HepG2 (cell line): ENCODE data around the gene PHRF1. TPM values are rescaled to one million over a fixed set of nuclear protein-coding genes. Genes with fewer than 3 reads are reported as not detected.

Source experiments
- BATF2 ChIP-seq: sonication (generic); formaldehyde crosslinking; IDR thresholded peaks from 2 replicates; pipeline ENCODE4 v1.8.0; 2022; ENCODE audit warnings: mild to moderate bottlenecking, missing genetic modification reagents, moderate library complexity
- CEBPG ChIP-seq: IDR thresholded peaks from 2 replicates; pipeline ENCODE4 v1.6.1; 2016
- CHCHD3 ChIP-seq: sonication (generic); formaldehyde crosslinking; IDR thresholded peaks from 2 replicates; pipeline ENCODE4 v1.8.0; 2022; ENCODE audit warnings: mild to moderate bottlenecking, missing genetic modification reagents, moderate library complexity
- HCFC1 ChIP-seq: fragments of 150-350 bp; IDR thresholded peaks from 2 replicates; pipeline ENCODE4 v1.6.1; 2014; ENCODE audit warnings: low read depth, low read length
- IKZF1 ChIP-seq: fragments of 450-650 bp; IDR thresholded peaks from 2 replicates; pipeline ENCODE4 v1.7.1; 2016
- PAX8 ChIP-seq: sonication (generic); formaldehyde crosslinking; IDR thresholded peaks from 2 replicates; pipeline ENCODE4 v1.8.0; 2022; ENCODE audit warnings: mild to moderate bottlenecking, missing genetic modification reagents, borderline replicate concordance
- RELA ChIP-seq: sonication (generic); formaldehyde crosslinking; IDR thresholded peaks from 2 replicates; pipeline ENCODE4 v1.4.0; 2020; ENCODE audit warnings: missing genetic modification reagents
- RFXAP ChIP-seq: sonication (generic); formaldehyde crosslinking; IDR thresholded peaks from 2 replicates; pipeline ENCODE4 v1.4.0; 2020; ENCODE audit warnings: missing genetic modification reagents, borderline replicate concordance
- SOX13 ChIP-seq, 3 experiments: fragments of 450-650 bp in 1 of 3; sonication (generic) in 1 of 3; formaldehyde crosslinking in 1 of 3; IDR thresholded peaks in 2 of 3; conservative IDR thresholded peaks in 1 of 3; 2 replicates each; pipeline versions ENCODE4 v1.5.0 to v1.6.1; 2016 to 2020; ENCODE audit warnings: antibody characterized with exemption in 1 of 3, mild to moderate bottlenecking in 1 of 3, missing compliant biosample characterization in 1 of 3, missing genetic modification reagents in 1 of 3, moderate library complexity in 1 of 3
- SRF ChIP-seq: IDR thresholded peaks from 2 replicates; pipeline ENCODE4 v1.6.1; 2011; ENCODE audit warnings: mild to moderate bottlenecking, low read depth, low read length, moderate library complexity
- THAP11 ChIP-seq: IDR thresholded peaks from 2 replicates; pipeline ENCODE4 v1.6.1; 2016; ENCODE audit warnings: missing biosample characterization, missing genetic modification reagents
- ZBTB7B ChIP-seq: sonication (generic); formaldehyde crosslinking; IDR thresholded peaks from 2 replicates; pipeline ENCODE4 v1.4.0; 2020; ENCODE audit warnings: missing genetic modification reagents
- ZGPAT ChIP-seq: IDR thresholded peaks from 2 replicates; pipeline ENCODE4 v1.6.1; 2016; ENCODE audit warnings: mild to moderate bottlenecking
- ZNF124 ChIP-seq: sonication (generic); formaldehyde crosslinking; IDR thresholded peaks from 2 replicates; pipeline ENCODE4 v1.4.0; 2020; ENCODE audit warnings: missing genetic modification reagents
- ZNF292 ChIP-seq: sonication (generic); formaldehyde crosslinking; IDR thresholded peaks from 2 replicates; pipeline ENCODE4 v1.8.1; 2022; ENCODE audit warnings: mild to moderate bottlenecking, low read depth, missing genetic modification reagents, borderline replicate concordance
- ZNF343 ChIP-seq: sonication (generic); formaldehyde crosslinking; IDR thresholded peaks from 2 replicates; pipeline ENCODE4 v1.4.0; 2020; ENCODE audit warnings: mild to moderate bottlenecking, missing genetic modification reagents
- polyA plus RNA-seq, 8 experiments: library from polyadenylated mRNA; depleted of rRNA in 3 of 8; stranded (reverse) in 7 of 8; unstranded in 1 of 8; fragments of >200 nt; fragmentation: Illumina TruSeq in 4 of 8; extraction: Trizol in 4 of 8; gene quantifications; 2 replicates each; pipeline versions ENCODE4 v1.2.1 to v1.2.3, GENCODE V29; 2011 to 2016; ENCODE audit warnings: low read depth in 4 of 8, missing spikeins in 1 of 8, mixed read lengths in 1 of 8; ENCODE audit not compliant: insufficient read depth in 1 of 8
- total RNA-seq, 5 experiments: library from RNA; depleted of rRNA; stranded (reverse); fragments of >200 nt; fragmentation: Illumina TruSeq; extraction: Trizol; gene quantifications; 2 replicates each; pipeline ENCODE4 v1.2.3, GENCODE V29; 2016; ENCODE audit warnings: low read depth in 1 of 5
- TF ChIP-seq, protein P1 (sequence below): sonication (generic); formaldehyde crosslinking; IDR thresholded peaks from 2 replicates; pipeline ENCODE4 v1.9.0; 2021; ENCODE audit warnings: missing genetic modification reagents, mild to moderate bottlenecking, borderline replicate concordance
- TF ChIP-seq, protein P2 (sequence below): sonication (generic); formaldehyde crosslinking; conservative IDR thresholded peaks from 2 replicates; pipeline ENCODE4 v1.4.0; 2020; ENCODE audit warnings: mild to moderate bottlenecking, missing genetic modification reagents, moderate library complexity
- TF ChIP-seq, protein P3 (sequence below): sonication (generic); formaldehyde crosslinking; IDR thresholded peaks from 2 replicates; pipeline ENCODE4 v1.5.0; 2020; ENCODE audit warnings: mild to moderate bottlenecking, missing genetic modification reagents

Gene PHRF1
- total and polyA plus RNA-seq, 2 of the 13 experiments (the other 11 are each of a cell fraction or from before 2014, with no cell fraction given) = 8.2 to 16.7 TPM

- TF ChIP-seq, protein P1, sequence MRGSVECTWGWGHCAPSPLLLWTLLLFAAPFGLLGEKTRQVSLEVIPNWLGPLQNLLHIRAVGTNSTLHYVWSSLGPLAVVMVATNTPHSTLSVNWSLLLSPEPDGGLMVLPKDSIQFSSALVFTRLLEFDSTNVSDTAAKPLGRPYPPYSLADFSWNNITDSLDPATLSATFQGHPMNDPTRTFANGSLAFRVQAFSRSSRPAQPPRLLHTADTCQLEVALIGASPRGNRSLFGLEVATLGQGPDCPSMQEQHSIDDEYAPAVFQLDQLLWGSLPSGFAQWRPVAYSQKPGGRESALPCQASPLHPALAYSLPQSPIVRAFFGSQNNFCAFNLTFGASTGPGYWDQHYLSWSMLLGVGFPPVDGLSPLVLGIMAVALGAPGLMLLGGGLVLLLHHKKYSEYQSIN (CRISPR knock-in tag) = no peak
- 0 out of 2 replicates have a peak, but pooled peaks have one; percentile 10 for TF ChIP-seq ZNF343
- no peak for TF ChIP-seq SRF
- 0 out of 2 replicates have a peak, but pooled peaks have one; percentile 55 for TF ChIP-seq CHCHD3
- no peak for TF ChIP-seq IKZF1
- no peak for TF ChIP-seq ZNF124 (CRISPR knock-in tag)
- TF ChIP-seq HCFC1 = no peak
- TF ChIP-seq, protein P2, sequence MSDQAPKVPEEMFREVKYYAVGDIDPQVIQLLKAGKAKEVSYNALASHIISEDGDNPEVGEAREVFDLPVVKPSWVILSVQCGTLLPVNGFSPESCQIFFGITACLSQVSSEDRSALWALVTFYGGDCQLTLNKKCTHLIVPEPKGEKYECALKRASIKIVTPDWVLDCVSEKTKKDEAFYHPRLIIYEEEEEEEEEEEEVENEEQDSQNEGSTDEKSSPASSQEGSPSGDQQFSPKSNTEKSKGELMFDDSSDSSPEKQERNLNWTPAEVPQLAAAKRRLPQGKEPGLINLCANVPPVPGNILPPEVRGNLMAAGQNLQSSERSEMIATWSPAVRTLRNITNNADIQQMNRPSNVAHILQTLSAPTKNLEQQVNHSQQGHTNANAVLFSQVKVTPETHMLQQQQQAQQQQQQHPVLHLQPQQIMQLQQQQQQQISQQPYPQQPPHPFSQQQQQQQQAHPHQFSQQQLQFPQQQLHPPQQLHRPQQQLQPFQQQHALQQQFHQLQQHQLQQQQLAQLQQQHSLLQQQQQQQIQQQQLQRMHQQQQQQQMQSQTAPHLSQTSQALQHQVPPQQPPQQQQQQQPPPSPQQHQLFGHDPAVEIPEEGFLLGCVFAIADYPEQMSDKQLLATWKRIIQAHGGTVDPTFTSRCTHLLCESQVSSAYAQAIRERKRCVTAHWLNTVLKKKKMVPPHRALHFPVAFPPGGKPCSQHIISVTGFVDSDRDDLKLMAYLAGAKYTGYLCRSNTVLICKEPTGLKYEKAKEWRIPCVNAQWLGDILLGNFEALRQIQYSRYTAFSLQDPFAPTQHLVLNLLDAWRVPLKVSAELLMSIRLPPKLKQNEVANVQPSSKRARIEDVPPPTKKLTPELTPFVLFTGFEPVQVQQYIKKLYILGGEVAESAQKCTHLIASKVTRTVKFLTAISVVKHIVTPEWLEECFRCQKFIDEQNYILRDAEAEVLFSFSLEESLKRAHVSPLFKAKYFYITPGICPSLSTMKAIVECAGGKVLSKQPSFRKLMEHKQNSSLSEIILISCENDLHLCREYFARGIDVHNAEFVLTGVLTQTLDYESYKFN = no peak
- TF ChIP-seq CEBPG (CRISPR knock-in tag) = no peak
- TF ChIP-seq ZGPAT (CRISPR knock-in tag) = no peak
- 0 out of 2 replicates have a peak, but pooled peaks have one; percentile 42 for TF ChIP-seq ZBTB7B (CRISPR knock-in tag)
- TF ChIP-seq RELA (CRISPR knock-in tag) = no peak
- no peak for TF ChIP-seq RFXAP
- TF ChIP-seq BATF2 (CRISPR knock-in tag) = no peak
- TF ChIP-seq, protein P3, sequence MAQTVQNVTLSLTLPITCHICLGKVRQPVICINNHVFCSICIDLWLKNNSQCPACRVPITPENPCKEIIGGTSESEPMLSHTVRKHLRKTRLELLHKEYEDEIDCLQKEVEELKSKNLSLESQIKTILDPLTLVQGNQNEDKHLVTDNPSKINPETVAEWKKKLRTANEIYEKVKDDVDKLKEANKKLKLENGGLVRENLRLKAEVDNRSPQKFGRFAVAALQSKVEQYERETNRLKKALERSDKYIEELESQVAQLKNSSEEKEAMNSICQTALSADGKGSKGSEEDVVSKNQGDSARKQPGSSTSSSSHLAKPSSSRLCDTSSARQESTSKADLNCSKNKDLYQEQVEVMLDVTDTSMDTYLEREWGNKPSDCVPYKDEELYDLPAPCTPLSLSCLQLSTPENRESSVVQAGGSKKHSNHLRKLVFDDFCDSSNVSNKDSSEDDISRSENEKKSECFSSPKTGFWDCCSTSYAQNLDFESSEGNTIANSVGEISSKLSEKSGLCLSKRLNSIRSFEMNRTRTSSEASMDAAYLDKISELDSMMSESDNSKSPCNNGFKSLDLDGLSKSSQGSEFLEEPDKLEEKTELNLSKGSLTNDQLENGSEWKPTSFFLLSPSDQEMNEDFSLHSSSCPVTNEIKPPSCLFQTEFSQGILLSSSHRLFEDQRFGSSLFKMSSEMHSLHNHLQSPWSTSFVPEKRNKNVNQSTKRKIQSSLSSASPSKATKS (CRISPR knock-in tag) = no peak
- no peak for TF ChIP-seq PAX8 (CRISPR knock-in tag)
- TF ChIP-seq SOX13 (IDR thresholded peaks at IDR 0.05) = no peak
- TF ChIP-seq SOX13 (CRISPR knock-in tag; conservative IDR thresholded peaks at IDR 0.05 in 1 of 2, IDR thresholded peaks at IDR 0.05 in 1 of 2) = no peak
- TF ChIP-seq ZNF292 (CRISPR knock-in tag) = no peak
- TF ChIP-seq THAP11 (CRISPR knock-in tag) = no peak
Observed at GRCh38 chr11:567629-568292, 8.5 kb upstream of the PHRF1 start (continued).
